ENCODE data around the gene LRRC74A.
"Not testable (repeated sequence)": the region's sequence is repeated elsewhere in the genome, so short reads cannot be mapped to it uniquely, and the experiment has no call there.

Gene LRRC74A

DNA sequence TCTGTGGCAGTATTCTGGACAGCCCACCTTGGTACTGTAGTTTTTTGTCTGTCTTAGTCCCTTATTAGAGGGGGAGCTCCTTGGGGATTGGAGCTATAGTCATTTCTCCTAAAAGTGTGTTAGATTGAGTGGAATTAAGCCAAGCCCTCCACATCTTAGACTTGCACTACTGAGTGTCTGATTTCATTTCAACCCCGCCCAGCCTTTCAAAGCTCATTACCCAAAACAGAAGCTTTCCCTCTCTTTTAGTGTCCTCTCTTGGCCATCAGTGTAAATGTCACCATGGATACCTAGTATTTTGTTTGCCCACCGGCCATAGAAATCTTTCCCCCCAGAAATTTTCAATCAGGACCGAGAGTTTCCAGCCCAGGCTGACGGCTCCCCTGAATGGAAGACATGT, 74.5 kb downstream of the LRRC74A start:
- no peak for DNase-seq

DNA sequence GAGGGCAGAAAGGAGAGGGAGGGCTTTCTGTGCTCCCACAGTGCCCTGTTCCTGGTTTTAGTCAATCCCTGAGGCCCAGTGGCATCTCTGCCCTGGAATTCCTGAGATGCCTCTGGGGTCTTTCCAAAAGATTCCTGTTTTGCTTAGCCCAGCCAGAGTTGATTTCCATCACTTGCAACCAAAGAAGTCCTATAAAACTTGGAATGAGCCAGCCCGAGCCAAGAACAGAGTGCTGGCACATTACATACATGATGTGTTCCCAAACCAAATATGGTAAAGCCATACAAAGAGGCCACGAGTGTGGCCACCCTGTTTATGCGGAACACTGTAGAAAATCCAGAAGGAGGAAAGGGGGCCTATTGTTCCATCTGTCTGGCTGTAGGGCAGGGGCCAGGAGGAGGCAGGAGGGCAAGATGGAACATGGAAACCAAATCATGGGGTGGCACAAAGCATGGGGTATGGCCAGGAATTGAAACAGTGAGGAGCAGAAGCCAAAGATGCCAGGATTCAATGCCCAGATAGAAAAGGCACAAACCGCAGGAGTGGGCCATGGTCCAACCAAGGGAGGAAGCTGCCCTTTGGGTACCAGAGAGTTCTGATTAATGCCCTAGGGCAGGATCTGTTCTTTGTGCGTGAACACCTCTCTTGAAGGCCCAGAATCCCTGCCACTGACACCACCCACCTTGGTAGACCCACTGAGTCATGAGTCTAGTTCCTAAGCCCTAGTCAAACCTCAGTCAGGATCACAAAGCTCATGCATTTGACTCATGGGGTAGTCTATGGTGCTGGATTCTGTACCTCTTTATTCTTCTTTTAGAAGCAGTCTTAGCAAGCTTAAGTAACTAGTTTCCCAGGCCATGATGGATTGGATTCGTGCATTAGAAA, 75.2 kb downstream of the LRRC74A start:
- DNase-seq: no peak

DNA sequence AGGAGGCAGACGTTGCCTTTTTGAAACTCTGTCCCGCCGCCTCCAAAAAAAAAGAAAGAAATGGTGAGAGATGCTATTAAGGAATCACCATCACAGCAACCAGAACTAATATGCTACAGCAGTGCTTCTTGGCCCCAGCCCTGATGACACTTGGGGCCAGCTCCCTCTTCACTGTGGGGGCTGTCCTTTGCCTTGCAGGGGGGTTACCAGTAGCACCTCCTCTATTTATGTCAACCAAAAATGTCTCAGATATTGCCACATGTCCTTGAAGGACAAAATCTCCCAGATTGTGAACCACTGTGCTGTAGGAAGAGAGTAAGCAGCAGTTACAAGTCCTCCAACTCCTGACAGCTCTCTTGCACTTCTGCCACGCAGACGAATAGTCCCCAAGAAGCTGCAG, 76.4 kb downstream of the LRRC74A start:
- no peak for DNase-seq

- no peak for DNase-seq
Measured at GRCh38 chr14:76904100-76904739, 78.0 kb downstream of the LRRC74A start.

GRCh38 chr14:76904740-76905569, 78.7 kb downstream of the LRRC74A start:
- DNase-seq: peak; percentile 90

DNA sequence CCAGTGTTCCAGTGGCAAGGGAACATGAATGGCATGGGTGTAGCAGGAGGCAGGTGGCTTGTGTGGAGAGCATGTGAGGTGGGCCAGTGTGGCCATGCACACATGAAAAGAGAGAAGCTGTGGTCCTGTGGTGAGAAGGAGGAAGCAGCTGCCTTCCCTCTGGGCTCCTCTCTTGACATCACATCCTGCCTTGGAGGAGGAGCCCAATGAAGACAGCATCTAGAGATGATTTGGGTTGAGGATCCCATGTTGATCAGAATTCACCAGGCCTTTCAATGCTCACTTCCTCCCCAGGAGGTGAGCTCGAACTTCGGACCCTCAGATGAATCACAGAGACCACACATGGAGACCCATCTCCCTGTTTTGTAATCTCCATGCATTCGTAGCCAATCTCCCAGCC, 82.6 kb downstream of the LRRC74A start:
- DNase-seq: peak; percentile 35

DNA sequence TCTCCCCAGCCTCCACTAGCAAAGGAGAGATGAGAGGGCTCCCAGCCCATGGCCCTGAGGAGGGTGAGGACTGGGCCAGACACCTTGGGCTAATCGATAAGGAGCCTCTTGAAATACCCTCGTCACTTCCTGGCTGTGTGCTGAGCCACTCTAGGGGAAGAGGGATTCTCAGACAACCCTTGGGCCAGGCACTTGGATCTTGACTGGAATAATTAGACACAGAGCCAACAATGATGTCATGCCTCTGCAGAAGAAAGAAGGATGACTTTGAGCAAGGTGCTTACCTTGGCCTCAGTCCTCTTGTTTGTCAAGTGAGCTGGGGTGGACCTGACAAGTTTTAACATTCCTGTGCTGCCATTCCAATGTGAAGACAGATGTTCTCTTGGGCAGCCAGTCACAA, 83.1 kb downstream of the LRRC74A start:
- DNase-seq: no peak

GRCh38 chr14:76910371-76910890, 84.2 kb downstream of the LRRC74A start:
- DNase-seq: no peak

- no peak for DNase-seq
Measured at GRCh38 chr14:76911473-76911872, 85.3 kb downstream of the LRRC74A start.

DNA sequence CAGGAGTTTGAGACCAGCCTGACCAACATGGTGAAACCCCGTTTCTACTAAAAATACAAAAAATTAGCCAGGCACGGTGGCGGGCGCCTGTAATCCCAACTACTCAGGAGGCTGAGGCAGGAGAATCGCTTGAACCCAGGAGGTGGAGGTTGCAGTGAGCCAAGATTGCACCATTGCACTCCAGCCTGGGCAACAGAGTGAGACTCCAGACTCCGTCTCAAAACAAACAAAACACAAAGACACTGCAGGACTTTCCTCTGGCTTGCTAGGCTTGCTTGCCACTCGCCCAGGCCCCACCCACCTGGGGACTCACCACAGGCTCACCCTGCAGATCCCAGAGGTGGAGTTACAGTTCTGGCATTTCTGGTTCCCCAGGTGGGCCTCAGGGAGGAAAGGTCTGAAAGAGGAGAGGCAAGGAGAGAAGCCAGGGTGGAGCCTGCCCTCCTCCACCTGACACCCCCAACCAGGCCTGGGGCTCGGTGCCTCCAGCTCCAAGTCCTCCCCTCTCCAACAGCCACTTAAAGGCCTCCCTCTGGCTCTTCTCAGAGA, 88.4 kb downstream of the LRRC74A start:
- not testable (repeated sequence) for DNase-seq

DNA sequence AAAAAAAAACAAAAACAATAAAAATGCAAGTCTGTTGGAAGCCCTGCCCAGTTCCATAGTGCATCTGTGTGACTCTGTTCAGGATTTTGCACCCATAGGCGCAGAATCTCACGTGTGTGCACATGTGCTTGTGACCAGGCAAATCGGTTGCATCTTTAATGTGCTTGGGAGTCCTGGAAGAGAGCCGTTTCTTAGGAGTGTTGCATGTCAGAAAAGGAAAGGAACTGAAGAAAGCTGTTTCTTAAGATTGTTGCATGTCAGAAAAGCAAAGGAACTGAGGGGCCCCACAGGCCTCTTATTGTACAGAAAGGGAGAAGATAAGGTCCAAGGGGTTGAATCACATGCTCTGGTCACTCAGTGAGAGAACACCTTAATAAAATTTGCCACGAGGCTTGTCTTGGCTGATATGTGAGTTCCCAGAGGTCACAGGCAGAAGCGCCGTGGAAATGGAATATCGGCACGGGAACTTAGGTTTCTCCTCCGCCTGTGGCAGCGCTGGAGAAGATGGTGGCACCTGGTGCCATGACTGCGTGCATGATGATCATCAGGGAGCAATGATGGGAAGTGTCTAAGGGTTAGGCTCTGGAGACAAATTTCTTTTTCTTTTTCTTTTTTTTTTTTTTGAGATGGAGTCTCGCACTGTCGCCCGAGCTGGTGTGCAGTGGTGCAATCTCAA, 90.0 kb downstream of the LRRC74A start:
- no peak for DNase-seq

- no peak for DNase-seq
Measured at GRCh38 chr14:76917158-76917596, 91.0 kb downstream of the LRRC74A start.

DNA sequence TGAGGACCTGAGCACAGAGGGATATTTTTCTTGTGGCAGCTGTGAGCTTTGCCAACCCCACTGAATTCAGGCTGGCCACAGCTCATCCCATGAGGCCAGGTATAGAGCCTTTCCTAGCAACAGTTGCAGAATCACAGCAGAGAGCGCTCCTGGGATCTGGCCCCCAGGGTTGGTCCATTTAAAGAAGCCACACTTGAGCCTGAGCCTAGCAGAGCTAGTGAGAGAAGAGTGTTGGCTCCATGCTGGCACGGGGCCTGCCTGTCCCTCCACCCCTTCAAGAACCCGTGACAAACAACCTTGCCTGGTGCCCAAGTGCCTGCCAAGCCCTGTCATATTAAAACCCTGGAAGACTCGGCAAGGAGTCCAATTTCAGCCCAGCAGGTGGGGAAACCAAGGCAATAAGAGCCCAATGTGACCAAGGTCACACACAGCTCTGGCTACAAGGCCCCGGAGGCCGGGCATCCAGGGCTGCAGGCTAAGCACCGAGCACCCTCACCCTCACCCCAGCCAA, 91.6 kb downstream of the LRRC74A start:
- DNase-seq: no peak

DNA sequence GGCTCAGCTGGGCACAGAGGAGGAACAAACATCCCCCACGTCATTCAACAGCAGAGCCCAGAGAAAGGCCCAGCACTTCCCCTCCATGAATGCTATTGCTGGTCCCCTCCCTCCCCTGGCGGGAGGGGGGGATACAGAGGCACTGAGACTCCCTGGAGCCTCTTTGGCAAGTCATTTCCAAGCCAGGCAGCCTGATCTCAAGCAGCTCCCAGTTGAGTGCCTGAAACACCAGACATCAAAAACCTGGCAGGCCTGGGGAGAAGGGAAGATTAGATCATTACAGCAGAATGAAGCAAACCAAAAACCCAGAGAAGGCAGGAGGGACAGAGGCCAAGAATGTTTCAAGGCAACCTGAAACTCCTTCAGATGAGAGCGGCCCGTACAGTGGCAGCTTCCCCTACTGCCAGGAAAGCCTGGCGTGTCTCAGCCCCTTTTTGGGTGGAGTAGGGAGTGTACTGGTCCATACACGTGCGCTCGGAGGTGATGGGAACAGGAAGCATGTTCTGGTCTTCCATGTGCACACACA, 92.1 kb downstream of the LRRC74A start:
- no peak for DNase-seq

DNA sequence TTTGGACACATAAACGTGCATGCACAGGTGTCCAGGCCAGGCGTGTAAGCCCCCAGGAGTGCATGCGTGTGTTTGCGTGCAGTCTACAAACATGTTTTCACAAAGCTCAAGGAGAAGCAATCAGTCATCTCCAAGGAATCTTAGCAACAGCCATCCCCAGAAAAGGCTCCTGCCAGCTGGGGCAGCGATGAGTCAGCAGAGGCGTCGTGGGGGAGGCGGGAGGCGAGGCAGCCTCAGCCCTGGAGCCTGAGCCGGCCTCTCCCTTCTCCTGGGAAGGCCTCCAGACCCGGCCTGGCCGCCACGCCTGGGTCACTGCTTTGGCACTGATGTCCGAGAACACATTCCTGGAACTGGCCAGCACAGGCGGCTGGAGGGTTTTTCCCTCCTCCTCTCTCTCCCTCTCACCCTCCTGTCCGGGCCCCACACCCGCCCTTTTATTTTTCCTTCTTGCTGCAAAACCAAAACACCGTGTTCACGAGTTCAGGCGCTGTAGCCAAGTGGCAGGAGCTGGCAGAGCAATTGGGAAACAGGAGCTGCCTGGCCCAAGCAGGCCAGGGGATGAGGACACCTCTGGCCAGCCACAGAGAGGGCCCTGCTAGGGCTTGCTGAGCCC, 92.7 kb downstream of the LRRC74A start:
- DNase-seq: no peak
